Stimulated activated CD8-positive, alpha-beta memory T cell treated with anti-CD3 and anti-CD28 coated beads, Interleukin-12 subunit alpha, Interleukin-12 subunit beta, amount 100 ng/mL, for 1 hour (primary cell): ENCODE measurements around the gene EFNB1.

Source experiments
- DNase-seq: peaks from one replicate; pipeline ENCODE4 v3.0.0-alpha.2; 2020; ENCODE audit warnings: low read depth

Gene EFNB1

DNA sequence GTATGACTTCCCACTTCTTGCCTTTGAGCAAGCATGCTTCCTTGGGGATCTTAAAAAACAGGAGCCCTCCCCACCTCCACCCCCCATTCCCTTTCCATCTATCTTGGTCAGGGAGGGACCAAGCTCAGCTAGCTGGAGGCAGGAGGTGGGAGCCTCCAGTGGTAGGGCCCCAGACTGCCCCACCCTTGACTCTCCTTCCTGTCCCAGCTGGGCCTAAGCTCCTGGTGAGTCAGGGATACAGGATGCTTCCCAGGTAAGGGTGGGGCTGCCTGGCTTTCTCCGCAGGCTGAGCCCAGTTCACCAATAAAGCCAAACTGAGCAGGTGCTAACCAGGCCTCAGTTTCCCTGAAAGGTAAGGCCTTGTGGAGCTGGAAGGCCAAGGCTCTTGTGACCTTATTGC lies 15.2 kb downstream of the EFNB1 start:
- no peak for DNase-seq

DNA sequence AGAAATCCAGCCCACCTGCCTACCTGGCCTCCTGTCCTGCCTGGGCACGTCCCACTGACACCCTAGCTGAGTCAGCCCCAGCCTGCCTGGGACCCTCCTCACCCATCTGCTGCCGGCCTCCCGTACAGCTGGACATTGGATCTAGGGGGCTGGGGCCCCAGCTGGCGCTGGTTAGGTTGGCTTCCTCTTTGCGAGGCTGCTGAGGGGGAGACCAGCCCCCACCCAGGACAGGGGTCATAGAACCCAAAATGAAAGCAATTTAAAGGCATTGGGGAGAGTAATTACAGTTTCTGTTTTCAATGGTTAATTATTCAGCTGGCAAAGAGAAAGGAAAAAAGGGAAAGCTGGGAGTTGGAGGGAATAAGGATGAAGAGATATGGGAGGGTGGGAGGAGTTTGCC lies 15.8 kb downstream of the EFNB1 start:
- no peak for DNase-seq

DNA sequence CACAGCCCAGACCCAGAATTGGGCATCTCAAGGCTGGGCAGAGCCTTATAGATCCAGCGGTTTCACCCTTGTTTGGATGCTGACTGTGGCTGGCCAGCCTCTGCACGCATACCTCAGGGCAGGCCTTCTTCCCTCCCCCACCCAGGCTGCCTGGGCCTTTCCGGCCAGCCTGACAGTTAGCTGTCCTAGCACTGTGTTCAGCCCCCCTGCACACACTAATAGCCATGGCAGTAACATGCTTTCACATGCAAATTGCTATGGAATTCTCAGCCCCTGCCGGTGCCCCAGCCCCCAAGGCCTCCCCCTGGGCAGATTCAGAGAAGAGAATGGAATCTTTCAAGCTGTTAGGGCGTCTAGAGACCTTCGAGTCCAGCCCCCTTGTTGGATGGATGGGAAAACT lies 17.7 kb downstream of the EFNB1 start:
- no peak for DNase-seq

DNA sequence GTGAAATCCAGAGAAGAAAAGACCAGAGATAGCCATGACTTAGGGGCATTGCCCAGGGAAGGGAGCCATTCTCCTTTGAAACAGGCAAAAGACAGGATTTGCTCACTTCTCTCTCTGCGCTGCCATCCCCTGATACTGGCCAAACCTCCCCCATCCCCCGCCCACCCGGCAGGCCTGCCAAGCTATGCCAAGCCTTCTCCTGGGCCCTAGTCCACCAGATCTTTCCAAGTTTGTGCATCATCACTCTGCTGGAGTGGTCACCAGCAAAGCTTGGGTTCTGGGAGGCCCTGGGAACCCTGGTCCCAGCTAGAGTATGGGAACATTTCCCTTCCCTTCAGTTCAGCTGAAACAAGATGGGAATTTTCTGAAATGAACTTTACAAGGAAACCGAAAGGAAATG lies 18.4 kb downstream of the EFNB1 start:
- no peak for DNase-seq

DNA sequence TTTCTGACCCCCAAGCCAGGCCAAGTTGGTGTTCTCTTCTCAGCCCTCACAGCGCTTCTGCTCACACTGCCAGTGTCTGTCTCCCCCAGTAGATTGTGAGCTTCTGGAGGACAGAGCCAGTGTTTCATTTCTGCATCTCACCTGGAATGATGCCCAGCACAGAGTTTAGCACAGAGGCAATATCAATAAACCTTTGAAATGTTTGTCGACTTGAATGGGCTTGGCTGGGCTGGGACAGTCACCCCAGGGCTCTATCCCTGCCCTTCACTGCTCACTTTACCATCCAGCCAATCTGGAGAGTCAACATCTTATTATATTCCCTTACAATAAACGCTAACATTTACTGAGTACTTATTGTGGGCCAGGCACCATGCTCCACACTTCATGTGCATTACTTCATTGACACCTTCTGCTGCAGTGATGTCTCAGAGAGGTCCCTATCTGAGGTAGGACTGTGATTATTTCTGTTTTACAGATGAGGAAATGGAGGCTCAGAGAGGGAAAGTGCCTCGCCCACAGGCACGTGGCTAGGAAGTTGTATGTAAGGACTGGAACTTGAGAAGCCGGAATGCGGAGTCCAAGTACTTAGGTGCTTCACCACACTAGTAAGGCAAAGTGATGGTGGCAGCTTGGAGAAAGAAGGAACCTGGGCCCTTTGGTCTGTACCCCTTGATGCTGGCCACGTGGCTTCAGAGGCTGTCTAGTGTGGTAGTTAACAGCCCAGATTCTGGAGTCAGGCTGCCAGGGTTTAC lies 19.5 kb downstream of the EFNB1 start:
- DNase-seq, result no peak

DNA sequence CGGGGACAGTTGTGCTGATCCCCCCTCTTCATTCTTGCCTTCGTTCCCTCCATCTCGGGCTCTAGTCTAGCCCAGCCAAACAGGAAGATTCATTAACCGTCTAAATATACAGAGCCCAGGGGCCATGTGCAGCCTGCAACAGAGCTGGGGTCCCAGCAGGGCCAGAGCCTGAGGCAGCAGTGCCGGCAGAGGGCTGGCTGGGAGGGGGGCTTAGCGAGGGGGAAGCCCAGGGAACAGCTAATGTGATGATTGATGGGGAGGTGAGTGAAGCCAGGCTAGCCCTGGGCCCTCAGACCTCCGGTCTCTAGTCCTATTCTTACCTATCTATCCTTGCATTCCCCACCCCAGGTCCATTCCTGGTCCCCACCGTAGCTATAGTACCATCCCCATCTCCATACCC lies 22.3 kb downstream of the EFNB1 start:
- no peak for DNase-seq

DNA sequence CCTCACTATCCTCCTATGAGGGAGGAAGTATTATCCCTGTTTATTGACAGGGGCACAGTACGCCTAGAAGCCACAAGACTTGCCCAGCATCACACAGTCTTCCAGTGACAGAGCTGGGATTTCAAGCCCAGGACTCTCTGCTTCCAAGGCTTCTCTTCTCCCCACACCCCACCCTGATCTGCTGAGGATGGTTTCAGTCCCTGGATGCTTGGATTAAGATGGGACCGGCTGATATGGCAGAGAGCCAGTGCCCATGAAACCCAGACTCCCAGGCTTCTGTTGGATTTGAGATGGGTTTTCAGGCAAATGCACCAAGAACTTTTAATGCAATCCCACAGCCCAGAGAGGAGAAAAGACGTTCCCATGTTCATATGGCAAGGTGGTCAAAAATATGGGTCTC lies 23.2 kb downstream of the EFNB1 start:
- DNase-seq, result no peak

DNA sequence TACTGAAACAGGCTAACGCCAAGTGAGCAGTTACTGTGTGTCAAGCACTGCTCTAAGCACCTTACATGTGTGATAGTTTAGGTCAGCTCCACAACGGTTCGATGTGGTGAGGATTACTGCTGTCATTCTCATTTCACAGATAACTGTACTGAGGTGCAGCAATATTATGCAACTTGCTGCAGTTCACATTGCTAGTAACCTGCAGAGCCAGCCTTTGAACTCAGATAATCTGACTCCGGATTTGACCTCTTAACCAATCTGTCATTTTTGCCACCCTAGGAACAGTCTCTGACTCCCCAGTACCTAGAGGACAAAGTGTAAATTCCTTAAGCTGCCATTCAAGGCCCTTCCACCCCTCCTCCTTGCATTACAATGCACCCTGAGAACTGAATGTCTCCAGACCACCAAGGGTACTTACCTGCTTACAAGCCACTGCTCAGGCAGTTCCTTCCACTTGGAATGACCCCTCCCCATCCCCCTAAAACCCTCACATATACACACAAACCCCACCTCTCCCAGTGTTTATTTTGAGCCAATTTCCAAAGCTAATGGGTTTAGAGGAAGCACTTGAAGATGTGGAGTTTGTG lies 24.9 kb downstream of the EFNB1 start:
- no peak for DNase-seq

DNA sequence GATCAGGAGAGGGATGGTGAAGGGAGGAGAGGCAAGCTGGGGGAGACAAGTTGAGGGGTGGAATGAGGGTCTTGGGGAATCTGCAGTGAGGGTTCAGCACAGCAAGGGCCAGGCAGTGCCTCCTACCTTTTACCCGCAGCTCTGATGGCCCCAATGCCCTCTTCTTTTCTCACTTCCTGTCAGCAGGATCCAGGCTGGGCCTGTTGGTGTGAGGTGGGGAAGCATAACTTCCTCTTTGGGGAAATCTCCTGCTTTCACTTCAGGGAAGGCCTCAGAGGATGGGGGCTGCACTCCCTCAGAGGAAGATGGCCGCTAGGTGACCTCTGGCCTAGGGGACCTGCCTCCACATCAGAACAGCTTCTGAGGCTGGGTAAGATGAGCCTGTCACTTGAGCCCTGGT lies 36.5 kb downstream of the EFNB1 start:
- DNase-seq, result no peak

DNA sequence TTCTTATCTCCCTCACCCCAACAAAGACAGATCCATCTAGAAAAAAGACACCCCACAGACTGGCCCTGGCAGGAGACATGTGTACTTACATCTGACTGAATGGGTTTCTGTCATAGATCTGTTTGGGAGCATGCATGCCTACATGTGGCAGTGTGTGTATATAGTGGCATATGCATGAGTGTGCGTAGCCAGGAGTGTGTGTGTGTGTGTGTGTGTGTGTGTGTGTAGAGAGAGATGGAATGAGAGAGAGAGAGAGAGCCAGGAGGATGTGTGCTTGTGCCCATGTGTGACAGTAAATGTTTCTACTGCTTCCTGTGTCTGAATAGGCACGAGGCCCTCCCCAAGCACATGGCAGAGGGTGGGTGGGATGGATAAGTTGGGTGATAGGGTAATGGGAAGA lies 37.1 kb downstream of the EFNB1 start:
- DNase-seq, result no peak

DNA sequence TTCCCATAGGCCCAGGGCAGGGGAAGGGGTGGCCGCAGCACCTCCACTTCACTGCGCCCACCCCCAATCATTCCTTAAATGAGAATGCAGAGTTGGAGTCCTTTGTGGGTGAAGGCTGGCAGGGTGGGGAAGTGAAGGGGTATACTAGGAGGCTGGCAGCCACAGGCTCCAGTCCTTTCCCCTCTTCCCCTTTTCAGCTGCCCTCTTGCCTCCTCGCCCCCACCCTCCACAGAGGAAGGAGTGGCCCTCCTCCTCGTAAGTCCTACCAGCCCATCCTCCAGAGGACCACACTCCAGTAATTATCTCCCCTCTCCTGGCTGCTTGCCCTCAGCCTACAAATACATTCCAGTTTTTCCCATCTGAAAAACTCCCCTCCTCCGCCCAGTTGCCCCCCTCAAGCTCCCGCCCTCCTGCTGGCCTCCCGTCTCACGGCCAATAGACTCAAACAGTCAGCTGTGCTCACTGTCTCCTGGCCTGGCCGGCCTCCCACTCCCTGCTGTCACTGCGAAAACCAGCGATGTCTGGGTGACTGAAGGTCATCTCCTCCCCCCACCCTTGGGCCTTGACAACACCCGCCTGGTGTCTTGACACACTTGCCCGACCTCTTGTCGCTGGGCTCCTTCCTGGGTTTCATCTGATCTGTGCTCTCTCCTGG lies 38.8 kb downstream of the EFNB1 start:
- DNase-seq, result no peak

DNA sequence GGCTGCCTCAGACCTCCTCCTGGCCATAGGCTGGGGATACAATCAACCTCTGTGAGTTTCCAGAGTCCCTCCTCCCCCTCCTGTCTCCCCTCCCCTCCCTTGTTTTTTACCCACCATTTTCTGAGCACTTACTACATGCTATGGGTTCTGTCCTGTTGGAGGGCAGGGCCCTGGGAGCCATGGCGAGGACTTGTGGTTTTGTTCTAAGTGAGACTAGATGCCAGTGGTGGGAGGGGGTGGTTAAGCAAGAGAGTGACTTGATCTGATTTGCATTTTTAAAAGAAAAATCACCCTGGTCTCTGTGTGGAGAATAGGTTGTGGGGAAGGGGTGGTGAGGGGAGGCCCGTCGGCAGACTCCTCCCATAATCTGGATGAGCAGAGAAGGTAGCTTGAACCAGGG lies 39.5 kb downstream of the EFNB1 start:
- no peak for DNase-seq

DNA sequence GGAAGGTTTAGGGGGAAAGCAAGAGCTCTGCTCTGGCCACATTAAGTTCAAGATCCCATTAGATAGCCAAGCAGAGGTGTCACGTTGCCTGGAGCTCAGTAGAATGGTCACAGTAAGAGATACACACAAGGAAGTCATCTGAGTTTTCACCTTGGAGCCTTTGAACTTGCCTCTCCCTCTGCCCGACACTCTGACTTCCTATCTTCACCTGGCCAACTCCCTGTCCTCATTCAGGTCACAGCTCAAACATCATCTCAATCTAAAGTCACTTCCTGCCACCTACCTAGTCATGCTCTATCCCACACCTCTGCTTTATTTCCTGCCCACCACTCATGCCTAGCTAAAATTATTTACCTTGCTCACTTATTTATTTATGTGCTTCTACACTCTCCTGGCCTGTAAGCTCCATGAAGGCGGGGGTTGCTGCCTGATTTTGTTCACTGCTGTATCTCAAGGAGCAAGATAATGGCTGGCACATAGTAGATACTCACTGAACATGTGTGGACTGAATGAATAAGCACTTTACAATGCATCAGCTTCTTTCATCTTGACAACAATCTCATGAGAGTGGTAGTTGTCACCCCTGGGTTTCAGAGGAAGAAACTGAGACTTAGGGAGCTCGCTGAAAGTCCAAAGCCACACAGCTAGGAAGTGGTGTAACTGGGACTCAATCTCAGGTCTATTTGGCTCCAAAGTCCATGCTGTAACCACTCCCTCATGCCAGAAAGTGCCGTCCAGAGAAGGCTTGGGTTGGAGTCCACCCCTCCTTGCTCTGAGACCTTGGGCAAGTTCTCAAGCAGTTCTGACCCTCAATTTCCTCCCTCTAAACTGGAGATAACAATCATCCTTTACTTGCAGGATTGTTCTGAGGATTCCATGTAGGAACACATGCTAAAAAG lies 40.3 kb downstream of the EFNB1 start:
- no peak for DNase-seq

DNA sequence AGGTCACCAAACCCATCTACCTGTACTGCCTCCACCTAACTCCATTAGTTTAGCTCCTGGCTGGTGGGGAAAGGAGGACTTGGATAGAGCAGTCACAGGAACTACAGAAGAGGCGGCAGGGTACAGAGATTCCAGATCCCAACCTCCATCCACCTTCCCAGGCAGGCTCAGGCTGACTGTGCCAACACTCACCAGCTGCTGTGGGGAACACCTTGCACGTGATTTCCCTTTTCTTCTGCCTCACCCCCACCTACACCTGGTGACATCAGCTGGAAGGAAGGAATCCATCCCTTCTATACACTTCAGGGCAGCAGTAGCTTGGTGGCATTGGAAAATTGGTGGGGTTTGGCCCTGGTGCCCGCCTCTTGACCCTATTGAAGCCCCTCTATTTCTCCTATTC lies 41.5 kb downstream of the EFNB1 start:
- DNase-seq, result no peak

DNA sequence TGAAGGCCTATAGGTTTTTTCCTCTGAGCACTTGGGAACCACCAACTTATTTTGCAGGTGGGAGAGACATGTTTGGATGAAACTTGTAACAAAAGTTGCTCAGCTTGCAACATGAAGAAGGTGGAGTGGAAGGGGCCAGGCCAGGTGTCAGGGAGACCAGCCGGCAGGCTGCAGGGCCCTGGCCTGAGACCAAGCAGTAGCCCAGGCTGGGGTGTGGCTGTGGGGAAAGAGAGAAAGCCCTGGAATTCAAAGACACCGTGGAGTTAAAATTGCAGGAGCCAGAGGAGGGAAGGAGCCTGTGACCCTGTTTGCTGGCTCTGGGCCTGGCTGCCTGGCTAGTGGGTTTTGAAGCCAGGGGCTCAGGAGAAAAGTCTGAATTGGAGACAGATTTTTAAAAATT lies 43.4 kb downstream of the EFNB1 start:
- DNase-seq, result no peak

DNA sequence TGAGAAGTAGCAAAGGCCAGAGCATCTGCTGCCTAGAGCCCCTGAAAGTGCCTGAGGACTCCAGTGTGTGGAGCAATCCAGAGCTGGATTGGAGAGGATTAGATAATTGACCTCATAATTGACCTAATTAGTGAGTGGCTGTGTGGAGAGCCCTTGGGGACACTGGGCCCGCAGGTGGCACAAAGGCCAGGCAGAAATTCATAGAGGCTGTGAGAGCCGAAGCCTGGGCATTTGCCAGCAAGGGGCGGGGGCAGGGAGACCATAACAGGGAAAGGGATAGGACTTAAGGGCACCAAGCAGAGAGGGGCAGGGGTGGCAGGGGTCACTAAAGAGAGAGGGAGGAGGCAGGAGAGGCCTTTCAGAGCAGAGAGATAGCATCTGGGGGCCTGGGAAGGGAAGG lies 45.3 kb downstream of the EFNB1 start:
- no peak for DNase-seq

DNA sequence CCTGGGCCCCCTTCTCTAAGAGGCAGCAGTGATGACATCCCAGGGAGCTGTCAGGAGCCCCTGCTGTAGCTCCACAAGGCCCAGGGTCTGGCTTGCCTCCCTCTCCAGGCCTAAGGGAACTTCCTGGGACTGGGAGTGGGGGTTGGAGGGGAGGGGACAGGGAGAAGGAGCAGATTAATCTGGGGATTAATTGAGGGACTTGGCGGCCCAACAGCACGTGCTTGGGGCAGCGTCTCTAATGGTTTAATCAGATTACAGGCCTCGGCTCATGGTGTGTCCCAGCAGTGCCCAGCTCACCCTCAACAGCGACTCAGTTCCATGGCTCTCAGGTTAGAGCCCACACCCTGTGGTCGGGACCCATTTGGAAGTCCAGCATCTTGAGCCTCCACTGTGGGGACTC lies 47.9 kb downstream of the EFNB1 start:
- no peak for DNase-seq

DNA sequence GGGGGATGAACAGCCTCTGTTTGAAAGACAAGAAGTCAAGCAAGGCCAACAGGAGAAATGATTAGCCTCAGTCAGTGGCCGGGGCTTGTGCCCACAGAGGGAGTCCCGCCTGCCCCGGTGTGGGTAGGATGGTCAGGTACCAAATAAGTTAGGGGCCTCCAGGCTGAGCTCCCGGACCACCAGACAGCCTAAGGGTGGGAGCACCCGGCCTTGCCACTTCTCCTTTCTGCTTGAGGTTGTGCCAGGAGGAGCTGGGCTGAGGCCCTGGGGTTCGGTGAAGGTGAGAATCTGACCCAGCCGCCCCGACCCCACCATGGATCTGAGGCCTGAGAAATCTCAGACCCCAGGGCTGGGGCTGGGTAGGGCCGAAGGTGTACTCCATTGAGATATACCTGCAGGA lies 48.8 kb downstream of the EFNB1 start:
- DNase-seq, result no peak

DNA sequence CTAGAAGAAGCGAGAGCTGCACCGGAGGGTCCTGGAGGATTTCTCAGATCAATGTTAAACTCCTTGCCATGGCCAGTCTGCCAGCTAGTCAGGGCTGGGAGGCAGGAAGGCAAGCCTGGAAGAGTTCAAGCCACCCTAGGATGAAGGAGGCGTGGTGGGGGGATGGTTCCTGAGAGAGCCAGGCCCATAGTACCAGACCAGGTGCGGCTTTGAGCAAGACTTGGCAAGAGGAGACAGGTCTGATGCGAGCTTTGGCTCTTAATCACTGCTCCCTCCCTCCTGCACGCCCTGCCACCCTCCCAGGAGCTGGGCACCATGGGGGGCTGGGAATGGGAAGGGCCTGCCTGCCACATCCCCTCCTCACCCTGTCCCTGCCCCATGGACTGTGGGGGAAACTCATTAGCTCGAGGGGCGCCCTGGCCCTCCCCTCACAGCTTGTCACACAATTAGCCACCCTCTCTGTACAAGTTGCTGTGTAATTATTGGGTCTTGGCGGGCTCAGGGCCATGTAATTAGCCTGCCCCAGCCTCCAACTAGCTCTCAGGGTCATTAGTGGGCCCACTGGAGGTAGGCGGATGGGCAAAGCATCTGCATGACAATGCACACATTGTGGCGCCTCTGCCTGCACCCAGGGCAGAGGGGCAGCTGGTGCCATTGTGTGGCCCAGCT lies 50.3 kb downstream of the EFNB1 start:
- no peak for DNase-seq

DNA sequence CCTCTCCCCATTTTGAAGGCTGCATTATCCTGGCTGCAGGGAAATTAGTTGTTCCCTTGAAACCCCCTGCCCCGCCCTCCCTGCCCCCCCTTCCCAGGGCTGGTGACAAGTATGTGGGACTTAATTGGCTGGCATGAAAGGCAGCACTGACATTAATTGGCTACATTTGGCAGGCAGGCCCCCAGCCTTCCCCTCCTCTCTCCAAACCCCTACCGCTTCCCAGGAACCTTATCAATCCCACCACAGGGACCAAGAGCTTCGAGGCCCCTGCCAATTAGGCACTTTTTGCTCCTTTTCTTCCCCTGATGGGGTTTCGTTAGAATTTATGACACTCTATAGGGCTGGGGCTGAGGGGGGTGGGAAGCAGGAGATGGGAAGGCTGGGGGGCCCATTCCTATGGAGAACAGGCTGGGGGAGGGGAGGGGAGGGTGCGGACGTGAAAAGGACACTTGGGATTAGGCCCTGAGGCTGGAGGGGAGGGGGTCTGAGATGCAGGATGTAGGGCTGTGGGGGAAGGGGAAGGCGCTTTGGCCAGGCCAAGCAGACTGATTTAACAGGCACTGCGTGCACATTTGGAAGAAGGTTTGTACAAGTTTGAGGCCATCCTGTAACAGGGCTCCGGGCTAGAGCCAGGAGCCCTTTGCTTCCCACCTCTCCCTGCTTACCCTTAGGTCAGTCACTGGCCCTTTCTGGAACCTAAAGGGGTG lies 52.2 kb downstream of the EFNB1 start:
- no peak for DNase-seq

DNA sequence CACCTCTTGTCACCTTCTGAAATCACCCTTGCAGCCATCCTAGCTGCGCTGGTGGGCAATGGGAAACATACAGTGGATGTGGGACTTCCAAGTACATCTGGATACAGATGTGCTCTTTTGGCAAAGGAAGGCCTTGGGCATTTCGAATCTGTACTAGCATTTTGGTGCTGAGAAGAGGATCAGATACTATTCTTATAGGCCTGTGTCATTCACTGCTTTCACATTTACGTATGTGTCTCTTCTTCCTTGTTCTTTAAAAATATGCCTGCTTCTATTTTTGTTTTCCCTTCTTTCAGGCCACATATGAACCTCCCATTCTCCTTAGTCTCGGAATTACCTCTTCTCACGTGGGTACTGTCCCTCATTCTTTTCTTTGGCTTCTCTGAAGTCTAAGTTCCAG lies 53.1 kb downstream of the EFNB1 start:
- no peak for DNase-seq

DNA sequence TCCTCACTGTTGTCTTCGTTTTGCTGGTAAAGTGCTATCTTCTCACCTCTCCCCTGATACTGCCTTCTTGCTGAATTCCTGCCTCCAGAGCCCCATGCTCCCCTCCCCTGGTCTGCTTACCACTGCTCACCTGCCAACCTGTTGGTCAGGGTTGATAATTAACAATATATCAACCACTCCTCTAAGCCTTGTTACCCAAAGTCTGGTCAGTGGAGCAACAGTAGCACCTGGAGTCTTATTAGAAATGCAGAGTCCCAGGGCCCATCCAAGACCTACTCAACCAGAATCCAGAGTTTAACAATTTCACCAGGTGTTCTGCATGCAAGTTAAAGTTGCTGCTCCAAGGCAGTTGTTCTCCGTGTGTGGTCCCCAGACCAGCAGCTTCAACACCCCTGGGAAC lies 55.0 kb downstream of the EFNB1 start:
- no peak for DNase-seq
